ENCODE data around the gene FUBP3.

GRCh38 chr9:130661451-130662098 lies 82.2 kb downstream of the FUBP3 start:
- TF ChIP-seq EP300 (IDR thresholded peaks at IDR 0.05): no peak
- TF ChIP-seq POLR2A (IDR thresholded peaks at IDR 0.05): no peak
- TF ChIP-seq CTCF (IDR thresholded peaks at IDR 0.05): no peak

All from suprapubic skin (tissue), 3 donors.